Measurements from ENCODE around the gene PCMT1. TPM values are rescaled to one million over a fixed set of nuclear protein-coding genes. Genes with fewer than 3 reads are reported as not detected.

The PCMT1 gene
- polyA plus RNA-seq, 2 of the 4 experiments (the other 2 are of a cell fraction): 92.4 to 99.3 TPM

DNA sequence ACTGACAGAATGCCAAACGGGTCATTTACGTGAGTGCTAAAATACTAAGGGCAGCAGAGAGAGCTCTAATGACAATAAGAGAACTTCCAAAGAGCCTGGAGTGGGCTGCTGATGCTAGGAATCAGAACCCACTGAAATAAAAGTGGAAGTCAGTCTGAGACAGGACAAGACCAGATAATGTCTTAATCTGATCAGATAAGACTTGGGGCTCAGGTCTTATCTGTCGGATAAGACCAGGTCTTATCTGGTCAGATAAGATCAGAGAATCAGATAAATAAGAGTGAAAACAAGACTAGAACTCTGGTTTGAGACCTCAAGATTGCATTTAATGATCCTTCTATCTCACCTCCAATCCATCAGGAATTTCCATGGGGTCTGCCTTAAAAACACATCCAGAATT lies 96.0 kb downstream of the PCMT1 start:
- DNase-seq (ENCODE audit: low read depth in 1 of 2, low spot score in 1 of 2) (no peak), ATAC-seq (no peak), FAIRE-seq (no peak)
- Histone ChIP-seq H3K4me2 (peak overlapping the region; percentile 84; the same call in 2 of the 3 replicates), H3K27ac (peak overlapping the region; percentile 61 to 74; a peak in 5 of 6 replicates), H3K4me3 (no peak overlapping the region), H3K4me1 (peaks cover 71% of the 10 kb centered on the region), H3K9me3 (no peaks in the 10 kb centered on the region)
- CTCF ChIA-PET: interaction anchor here (2.1 to 4.4 kb wide), 2 partner anchors 10 to 21 kb away, joined by 4 to 33 read pairs; no protein-coding TSS in a partner anchor
- POLR2A ChIA-PET: no interaction called here
- 87% methylated on average over 3 of the region's 3 CpGs for WGBS (ENCODE audit: missing lambda C conversion rate)
- TF ChIP-seq, protein P1, sequence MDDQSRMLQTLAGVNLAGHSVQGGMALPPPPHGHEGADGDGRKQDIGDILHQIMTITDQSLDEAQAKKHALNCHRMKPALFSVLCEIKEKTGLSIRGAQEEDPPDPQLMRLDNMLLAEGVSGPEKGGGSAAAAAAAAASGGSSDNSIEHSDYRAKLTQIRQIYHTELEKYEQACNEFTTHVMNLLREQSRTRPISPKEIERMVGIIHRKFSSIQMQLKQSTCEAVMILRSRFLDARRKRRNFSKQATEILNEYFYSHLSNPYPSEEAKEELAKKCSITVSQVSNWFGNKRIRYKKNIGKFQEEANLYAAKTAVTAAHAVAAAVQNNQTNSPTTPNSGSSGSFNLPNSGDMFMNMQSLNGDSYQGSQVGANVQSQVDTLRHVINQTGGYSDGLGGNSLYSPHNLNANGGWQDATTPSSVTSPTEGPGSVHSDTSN (IDR thresholded peaks at IDR 0.05): no peak
- TF ChIP-seq EP300 (IDR thresholded peaks at IDR 0.05): no peak
- no peak for TF ChIP-seq TP53 (CRISPR knock-in tag; IDR thresholded peaks at IDR 0.05)
- no peak for TF ChIP-seq POLR2A (IDR thresholded peaks at IDR 0.05; ENCODE audit: low read length)
- TF ChIP-seq, protein P2, sequence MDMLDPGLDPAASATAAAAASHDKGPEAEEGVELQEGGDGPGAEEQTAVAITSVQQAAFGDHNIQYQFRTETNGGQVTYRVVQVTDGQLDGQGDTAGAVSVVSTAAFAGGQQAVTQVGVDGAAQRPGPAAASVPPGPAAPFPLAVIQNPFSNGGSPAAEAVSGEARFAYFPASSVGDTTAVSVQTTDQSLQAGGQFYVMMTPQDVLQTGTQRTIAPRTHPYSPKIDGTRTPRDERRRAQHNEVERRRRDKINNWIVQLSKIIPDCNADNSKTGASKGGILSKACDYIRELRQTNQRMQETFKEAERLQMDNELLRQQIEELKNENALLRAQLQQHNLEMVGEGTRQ (IDR thresholded peaks at IDR 0.05): no peak
- TF ChIP-seq NR3C1 (IDR thresholded peaks at IDR 0.05): no peak
- TF ChIP-seq, protein P3, sequence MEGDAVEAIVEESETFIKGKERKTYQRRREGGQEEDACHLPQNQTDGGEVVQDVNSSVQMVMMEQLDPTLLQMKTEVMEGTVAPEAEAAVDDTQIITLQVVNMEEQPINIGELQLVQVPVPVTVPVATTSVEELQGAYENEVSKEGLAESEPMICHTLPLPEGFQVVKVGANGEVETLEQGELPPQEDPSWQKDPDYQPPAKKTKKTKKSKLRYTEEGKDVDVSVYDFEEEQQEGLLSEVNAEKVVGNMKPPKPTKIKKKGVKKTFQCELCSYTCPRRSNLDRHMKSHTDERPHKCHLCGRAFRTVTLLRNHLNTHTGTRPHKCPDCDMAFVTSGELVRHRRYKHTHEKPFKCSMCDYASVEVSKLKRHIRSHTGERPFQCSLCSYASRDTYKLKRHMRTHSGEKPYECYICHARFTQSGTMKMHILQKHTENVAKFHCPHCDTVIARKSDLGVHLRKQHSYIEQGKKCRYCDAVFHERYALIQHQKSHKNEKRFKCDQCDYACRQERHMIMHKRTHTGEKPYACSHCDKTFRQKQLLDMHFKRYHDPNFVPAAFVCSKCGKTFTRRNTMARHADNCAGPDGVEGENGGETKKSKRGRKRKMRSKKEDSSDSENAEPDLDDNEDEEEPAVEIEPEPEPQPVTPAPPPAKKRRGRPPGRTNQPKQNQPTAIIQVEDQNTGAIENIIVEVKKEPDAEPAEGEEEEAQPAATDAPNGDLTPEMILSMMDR (IDR thresholded peaks at IDR 0.05): no peak
- no peak for TF ChIP-seq JUNB (IDR thresholded peaks at IDR 0.05)
- no peak for TF ChIP-seq MAZ (IDR thresholded peaks at IDR 0.05; ENCODE audit: borderline replicate concordance, low read depth, low read length)
- no peak for TF ChIP-seq POLR2AphosphoS2 (conservative IDR thresholded peaks at IDR 0.05; ENCODE audit: low read length)
- TF ChIP-seq EHMT2 (IDR thresholded peaks at IDR 0.05; ENCODE audit: low read depth): no peak
- TF ChIP-seq HOXA7 (CRISPR knock-in tag; IDR thresholded peaks at IDR 0.05): no peak
- TF ChIP-seq FOXS1 (CRISPR knock-in tag; IDR thresholded peaks at IDR 0.05): no peak
- no peak for TF ChIP-seq RARB (CRISPR knock-in tag; IDR thresholded peaks at IDR 0.05)
- no peak for TF ChIP-seq CHD2 (IDR thresholded peaks at IDR 0.05; ENCODE audit: low read length, partially characterized antibody)
- TF ChIP-seq, protein P4, sequence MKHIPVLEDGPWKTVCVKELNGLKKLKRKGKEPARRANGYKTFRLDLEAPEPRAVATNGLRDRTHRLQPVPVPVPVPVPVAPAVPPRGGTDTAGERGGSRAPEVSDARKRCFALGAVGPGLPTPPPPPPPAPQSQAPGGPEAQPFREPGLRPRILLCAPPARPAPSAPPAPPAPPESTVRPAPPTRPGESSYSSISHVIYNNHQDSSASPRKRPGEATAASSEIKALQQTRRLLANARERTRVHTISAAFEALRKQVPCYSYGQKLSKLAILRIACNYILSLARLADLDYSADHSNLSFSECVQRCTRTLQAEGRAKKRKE (CRISPR knock-in tag; IDR thresholded peaks at IDR 0.05; ENCODE audit: low read depth): no peak

DNA sequence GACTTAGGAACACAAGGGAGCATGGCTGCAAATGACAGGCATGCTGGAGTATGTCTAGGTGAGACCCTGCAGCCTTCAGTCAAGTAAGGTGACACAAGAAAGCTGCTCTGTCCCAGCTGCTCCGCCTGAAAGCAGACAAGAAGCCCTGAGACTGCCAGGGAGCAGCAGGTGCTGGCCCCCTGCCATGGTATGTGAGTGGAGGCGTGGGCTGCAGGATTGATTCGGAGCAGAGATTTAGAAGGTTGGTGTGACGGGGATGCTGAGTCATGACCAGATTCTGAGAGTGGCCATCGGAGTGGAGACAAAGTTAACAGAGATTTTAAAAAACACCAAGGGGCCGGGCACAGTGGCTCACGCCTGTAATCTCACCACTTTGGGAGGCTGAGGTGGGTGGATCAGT lies 96.8 kb downstream of the PCMT1 start:
- TF ChIP-seq ESRRA (IDR thresholded peaks at IDR 0.05; ENCODE audit: borderline replicate concordance, low read length): no peak
- no peak for TF ChIP-seq EHMT2 (IDR thresholded peaks at IDR 0.05; ENCODE audit: low read depth)
- TF ChIP-seq RARB (CRISPR knock-in tag; IDR thresholded peaks at IDR 0.05): no peak
- TF ChIP-seq GATA3 (IDR thresholded peaks at IDR 0.05; ENCODE audit: borderline replicate concordance): no peak; the same call in 1 of the 2 replicates
- peak; percentile 66 for TF ChIP-seq MAFK (IDR thresholded peaks at IDR 0.05; ENCODE audit: partially characterized antibody)
- TF ChIP-seq, protein P5, sequence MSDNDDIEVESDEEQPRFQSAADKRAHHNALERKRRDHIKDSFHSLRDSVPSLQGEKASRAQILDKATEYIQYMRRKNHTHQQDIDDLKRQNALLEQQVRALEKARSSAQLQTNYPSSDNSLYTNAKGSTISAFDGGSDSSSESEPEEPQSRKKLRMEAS (IDR thresholded peaks at IDR 0.05): 0 out of 2 replicates have a peak, but pooled peaks have one; percentile 20
- TF ChIP-seq, protein P6, sequence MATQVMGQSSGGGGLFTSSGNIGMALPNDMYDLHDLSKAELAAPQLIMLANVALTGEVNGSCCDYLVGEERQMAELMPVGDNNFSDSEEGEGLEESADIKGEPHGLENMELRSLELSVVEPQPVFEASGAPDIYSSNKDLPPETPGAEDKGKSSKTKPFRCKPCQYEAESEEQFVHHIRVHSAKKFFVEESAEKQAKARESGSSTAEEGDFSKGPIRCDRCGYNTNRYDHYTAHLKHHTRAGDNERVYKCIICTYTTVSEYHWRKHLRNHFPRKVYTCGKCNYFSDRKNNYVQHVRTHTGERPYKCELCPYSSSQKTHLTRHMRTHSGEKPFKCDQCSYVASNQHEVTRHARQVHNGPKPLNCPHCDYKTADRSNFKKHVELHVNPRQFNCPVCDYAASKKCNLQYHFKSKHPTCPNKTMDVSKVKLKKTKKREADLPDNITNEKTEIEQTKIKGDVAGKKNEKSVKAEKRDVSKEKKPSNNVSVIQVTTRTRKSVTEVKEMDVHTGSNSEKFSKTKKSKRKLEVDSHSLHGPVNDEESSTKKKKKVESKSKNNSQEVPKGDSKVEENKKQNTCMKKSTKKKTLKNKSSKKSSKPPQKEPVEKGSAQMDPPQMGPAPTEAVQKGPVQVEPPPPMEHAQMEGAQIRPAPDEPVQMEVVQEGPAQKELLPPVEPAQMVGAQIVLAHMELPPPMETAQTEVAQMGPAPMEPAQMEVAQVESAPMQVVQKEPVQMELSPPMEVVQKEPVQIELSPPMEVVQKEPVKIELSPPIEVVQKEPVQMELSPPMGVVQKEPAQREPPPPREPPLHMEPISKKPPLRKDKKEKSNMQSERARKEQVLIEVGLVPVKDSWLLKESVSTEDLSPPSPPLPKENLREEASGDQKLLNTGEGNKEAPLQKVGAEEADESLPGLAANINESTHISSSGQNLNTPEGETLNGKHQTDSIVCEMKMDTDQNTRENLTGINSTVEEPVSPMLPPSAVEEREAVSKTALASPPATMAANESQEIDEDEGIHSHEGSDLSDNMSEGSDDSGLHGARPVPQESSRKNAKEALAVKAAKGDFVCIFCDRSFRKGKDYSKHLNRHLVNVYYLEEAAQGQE (IDR thresholded peaks at IDR 0.05): no peak
- no peak for TF ChIP-seq TP53 (CRISPR knock-in tag; IDR thresholded peaks at IDR 0.05)
- no peak for TF ChIP-seq ZSCAN20 (CRISPR knock-in tag; IDR thresholded peaks at IDR 0.05)
- TF ChIP-seq SMC3 (IDR thresholded peaks at IDR 0.05): no peak
- TF ChIP-seq CHD2 (IDR thresholded peaks at IDR 0.05; ENCODE audit: low read length, partially characterized antibody): no peak
- no peak for TF ChIP-seq JUN (IDR thresholded peaks at IDR 0.05)
- TF ChIP-seq MYC (IDR thresholded peaks at IDR 0.05; ENCODE audit: borderline replicate concordance, low read length): no peak
- no peak for TF ChIP-seq ZC3H11A (IDR thresholded peaks at IDR 0.05)
- Histone ChIP-seq H3K4me2 (peak overlapping the region; percentile 84), H3K4me1 (peaks cover 71% of the 10 kb centered on the region), H3K27ac (peak overlapping the region; percentile 61 to 74), H3K9me3 (no peaks in the 10 kb centered on the region), H3K4me3 (no peak overlapping the region)
- WGBS (ENCODE audit: missing lambda C conversion rate): 7% methylated on average over 7 of the region's 7 CpGs
- ATAC-seq (peak in 1 of 2 experiments; percentile 24; a peak in 2 of 6 replicates), FAIRE-seq (no peak), DNase-seq (ENCODE audit: low read depth in 1 of 2, low spot score in 1 of 2) (peak in 1 of 2 experiments; percentile 39)
- POLR2A ChIA-PET: interaction anchor here (1.5 kb wide), 1 partner anchor 18 kb away, joined by 5 read pairs; the partner anchor contains the start of gene LRP11
- CTCF ChIA-PET: interaction anchor here (2.1 to 4.4 kb wide), 3 partner anchors 11 to 171 kb away, joined by 4 to 33 read pairs (median 5); no protein-coding TSS in a partner anchor
